Loucy (cell line): ENCODE measurements around the gene TPCN1.

ENCODE experiments used
- H2AFZ ChIP-seq: fragments of 200-600 bp; sonication (generic); 2 replicates; pipeline ENCODE4 v1.6.0; 2016; ENCODE audit warnings: antibody characterized with exemption, mild to moderate bottlenecking, low read length, moderate library complexity
- H3F3A ChIP-seq: fragments of 200-600 bp; 2 replicates; pipeline ENCODE4 v1.6.0; 2016; ENCODE audit warnings: antibody characterized with exemption, low read depth, mild to moderate bottlenecking
- H3K27me3 ChIP-seq: fragments of 200-600 bp; sonication (generic); 2 replicates; pipeline ENCODE4 v1.6.1; 2014; ENCODE audit warnings: low read length, mild to moderate bottlenecking; ENCODE audit not compliant: insufficient read depth, poor library complexity, severe bottlenecking
- H3K36me3 ChIP-seq: fragments of 200-600 bp; sonication (generic); 2 replicates; pipeline ENCODE4 v1.6.1; 2016; ENCODE audit warnings: low read length; ENCODE audit not compliant: insufficient read depth
- H3K4me1 ChIP-seq: fragments of 200-600 bp; sonication (generic); 2 replicates; pipeline ENCODE4 v1.5.1; 2014; ENCODE audit warnings: low read length, mild to moderate bottlenecking; ENCODE audit not compliant: insufficient read depth, poor library complexity, severe bottlenecking
- H3K4me2 ChIP-seq: fragments of 200-600 bp; sonication (generic); 2 replicates; pipeline ENCODE4 v1.6.0; 2014; ENCODE audit warnings: antibody characterized with exemption, low read length, low read depth, mild to moderate bottlenecking; ENCODE audit not compliant: poor library complexity, severe bottlenecking
- H3K4me3 ChIP-seq: fragments of 200-600 bp; sonication (generic); 2 replicates; pipeline ENCODE4 v1.5.1; 2014; ENCODE audit warnings: low read length, mild to moderate bottlenecking, mixed read lengths; ENCODE audit not compliant: poor library complexity, severe bottlenecking
- H3K79me2 ChIP-seq: fragments of 200-600 bp; sonication (generic); 2 replicates; pipeline ENCODE4 v1.6.1; 2014; ENCODE audit warnings: low read length; ENCODE audit not compliant: insufficient read depth
- H3K9ac ChIP-seq: fragments of 200-600 bp; sonication (generic); 2 replicates; pipeline ENCODE4 v1.6.0; 2014; ENCODE audit warnings: mild to moderate bottlenecking, low read depth, low read length, moderate library complexity; ENCODE audit not compliant: poor library complexity, severe bottlenecking
- H3K9me2 ChIP-seq: fragments of 200-600 bp; sonication (generic); replicated peaks from 2 replicates; pipeline ENCODE4 v1.6.1; 2016; ENCODE audit warnings: low read depth, low read length, mixed read lengths
- H3K9me3 ChIP-seq: fragments of 200-600 bp; sonication (generic); 2 replicates; pipeline ENCODE4 v1.6.1; 2014; ENCODE audit warnings: mild to moderate bottlenecking, antibody characterized with exemption, low read length, low read depth; ENCODE audit not compliant: insufficient read depth
- H4K20me1 ChIP-seq: fragments of 200-600 bp; sonication (generic); 2 replicates; pipeline ENCODE4 v1.6.0; 2014; ENCODE audit warnings: antibody characterized with exemption, low read length, mild to moderate bottlenecking; ENCODE audit not compliant: insufficient read depth, poor library complexity, severe bottlenecking
- CTCF ChIP-seq: fragments of 200-600 bp; sonication (generic); conservative IDR thresholded peaks from 2 replicates; pipeline ENCODE4 v1.5.1; 2014; ENCODE audit warnings: mild to moderate bottlenecking, antibody characterized with exemption, low read length
- EZH2phosphoT487 ChIP-seq: fragments of 200-600 bp; IDR thresholded peaks from 2 replicates; pipeline ENCODE4 v1.6.1; 2018; ENCODE audit warnings: antibody characterized with exemption, mild to moderate bottlenecking, moderate library complexity, borderline replicate concordance

The TPCN1 gene

DNA sequence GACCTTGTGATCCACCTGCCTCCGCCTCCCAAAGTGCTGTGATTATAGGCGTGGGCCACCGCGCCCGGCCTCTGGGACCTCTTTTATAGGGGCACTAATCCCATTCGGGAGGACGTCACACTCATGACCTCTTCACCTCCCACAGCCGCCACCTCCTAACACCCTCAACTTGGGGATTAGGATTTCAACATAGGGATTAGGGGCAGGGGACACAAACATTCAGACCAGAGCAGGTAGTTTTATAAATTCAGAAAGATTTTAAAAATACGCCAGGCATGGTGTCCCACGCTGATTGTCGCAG lies 49.4 kb downstream of the TPCN1 start:
- Histone ChIP-seq H3K9ac (no peak overlapping the region), H3K36me3 (no peaks in the 10 kb centered on the region), H2AFZ (no peak overlapping the region), H3F3A (no peaks in the 10 kb centered on the region), H3K4me3 (no peak overlapping the region), H3K4me2 (no peak overlapping the region), H3K9me2 (no peaks in the 10 kb centered on the region), H3K9me3 (no peaks in the 10 kb centered on the region), H4K20me1 (no peaks in the 10 kb centered on the region), H3K4me1 (no peaks in the 10 kb centered on the region), H3K27me3 (no peaks in the 10 kb centered on the region), H3K79me2 (no peaks in the 10 kb centered on the region)
- TF ChIP-seq CTCF (no peak), EZH2phosphoT487 (no peak)

DNA sequence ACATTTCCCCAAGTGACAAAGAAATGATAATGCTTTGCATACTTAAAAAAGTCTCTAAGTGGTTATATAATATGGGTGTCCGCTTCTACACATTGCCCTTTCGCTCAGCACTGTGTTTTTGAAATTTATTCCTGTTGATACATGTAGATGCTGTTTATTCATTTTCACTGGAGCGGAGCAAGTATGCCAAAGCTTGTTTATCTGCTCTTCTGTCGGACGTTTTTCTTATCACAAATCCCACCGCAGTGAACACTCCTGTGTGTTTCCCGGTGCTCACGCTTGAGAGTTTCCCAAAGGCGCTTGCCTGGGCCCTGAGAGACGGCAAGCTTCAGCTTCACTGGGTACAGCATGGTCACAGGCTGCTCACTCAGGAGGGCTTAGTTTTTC lies 50.2 kb downstream of the TPCN1 start:
- Histone ChIP-seq H2AFZ (no peak overlapping the region), H3K27me3 (no peaks in the 10 kb centered on the region), H3K9ac (no peak overlapping the region), H4K20me1 (no peaks in the 10 kb centered on the region), H3K4me2 (no peak overlapping the region), H3K4me1 (no peaks in the 10 kb centered on the region), H3K9me3 (no peaks in the 10 kb centered on the region), H3K79me2 (no peaks in the 10 kb centered on the region), H3K4me3 (no peak overlapping the region), H3K36me3 (no peaks in the 10 kb centered on the region), H3K9me2 (no peaks in the 10 kb centered on the region), H3F3A (no peaks in the 10 kb centered on the region)
- TF ChIP-seq CTCF, result no peak
- TF ChIP-seq EZH2phosphoT487, result no peak

- no peak overlapping the region for H3K9ac ChIP-seq
- H3F3A ChIP-seq, result no peaks in the 10 kb centered on the region
- H2AFZ ChIP-seq, result no peak overlapping the region
- no peaks in the 10 kb centered on the region for H3K27me3 ChIP-seq
- H3K4me3 ChIP-seq, result no peak overlapping the region
- no peaks in the 10 kb centered on the region for H4K20me1 ChIP-seq
- H3K79me2 ChIP-seq, result no peaks in the 10 kb centered on the region
- no peaks in the 10 kb centered on the region for H3K4me1 ChIP-seq
- no peaks in the 10 kb centered on the region for H3K36me3 ChIP-seq
- H3K4me2 ChIP-seq, result no peak overlapping the region
- H3K9me3 ChIP-seq, result no peaks in the 10 kb centered on the region
- TF ChIP-seq CTCF (no peak), EZH2phosphoT487 (no peak)
- no peaks in the 10 kb centered on the region for H3K9me2 ChIP-seq
Observed at GRCh38 chr12:113271853-113272561, 50.7 kb downstream of the TPCN1 start.
